Measurements from ENCODE around the gene TSPAN17. TPM values are rescaled to one million over a fixed set of nuclear protein-coding genes. Genes with fewer than 3 reads are reported as not detected.
A peak's percentile ranks its signal among the peaks of the same experiment; 100 is the strongest.

The TSPAN17 gene
- total and polyA plus RNA-seq, 9 of the 15 experiments (the other 6 are each of a cell fraction or from before 2014, with no cell fraction given) = 0.73 to 58.3 (median 34.5) TPM

DNA sequence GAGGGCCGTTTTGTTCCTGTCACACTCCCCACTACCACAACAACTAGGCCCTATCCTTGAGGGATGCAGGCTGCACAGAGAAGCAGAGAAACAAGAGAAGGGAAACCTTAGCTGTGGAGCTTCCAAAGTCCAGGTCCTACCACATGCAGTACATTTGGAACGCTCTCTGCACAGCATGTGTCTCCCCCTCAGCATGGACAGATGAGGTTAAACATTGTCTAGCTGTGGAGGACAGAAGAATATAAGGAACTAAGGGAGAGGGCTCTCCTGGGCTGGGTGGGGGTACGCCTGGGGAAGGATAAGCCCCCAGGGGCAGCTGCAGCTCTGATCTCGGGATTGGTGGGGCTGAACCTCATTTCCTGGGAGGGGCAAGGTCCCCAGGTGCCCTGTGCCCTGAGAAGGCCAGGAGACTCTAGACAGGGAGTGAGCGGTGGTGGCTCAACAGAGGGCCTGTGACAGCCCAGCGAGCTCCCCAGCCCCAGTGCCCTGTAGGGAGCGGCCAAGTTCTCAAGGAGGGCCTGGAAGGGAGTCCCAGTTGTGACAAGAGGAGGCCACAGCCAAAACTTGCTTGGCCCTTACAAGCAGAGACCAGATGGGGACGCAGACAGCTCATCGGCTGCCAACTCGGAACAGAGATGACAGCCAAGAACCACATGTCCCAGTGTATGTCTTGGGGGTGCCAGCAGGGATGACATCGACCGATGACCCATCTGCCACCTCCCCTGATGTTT lies 30.1 kb downstream of the TSPAN17 start:
- BruUV-seq (replicated peaks) = no TSS peak
- POLR2A ChIA-PET = interaction anchor here (0.5 to 1.7 kb wide), 4 partner anchors 17 to 366 kb away, joined by 3 to 6 read pairs (median 3); no protein-coding TSS in a partner anchor
- Histone ChIP-seq H3K9me1 (ENCODE audit: control insufficient read depth, insufficient read depth, low read length) (no peaks in the 10 kb centered on the region), H3K4me2 (ENCODE audit: insufficient read depth, low read length) (no peak overlapping the region), H2AFZ (ENCODE audit: low read depth, low read length) (peak overlapping the region; percentile 84; the same call in 1 of the 2 replicates), H3K79me2 (ENCODE audit: control insufficient read depth, insufficient read depth, low read length) (no peaks in the 10 kb centered on the region), H3K4me3 (no peak overlapping the region), H3K9me3 (replicated peaks; ENCODE audit: control insufficient read depth, insufficient read depth, low read depth, low read length) (no peaks in the 10 kb centered on the region), H3K36me3 (ENCODE audit: control insufficient read depth, insufficient read depth, low read length) (no peaks in the 10 kb centered on the region), H4K20me1 (replicated peaks; ENCODE audit: control insufficient read depth, insufficient read depth, low read length) (no peaks in the 10 kb centered on the region), H3K27me3 (ENCODE audit: control insufficient read depth in 2 of 2, insufficient read depth in 2 of 2, low read length in 2 of 2) (peaks cover 13 to 27% of the 10 kb centered on the region in 2 experiments), H3K4me1 (replicated peaks in 1 of 2; ENCODE audit: control insufficient read depth in 2 of 2, insufficient read depth in 2 of 2, low read length in 2 of 2) (peaks cover 18 to 35% of the 10 kb centered on the region in 2 experiments), H3K9ac (ENCODE audit: insufficient read depth in 1 of 2, low read depth in 2 of 2, low read length in 2 of 2) (0 out of 4 replicates have a peak overlapping the region, but pooled peaks of 1 of the 2 experiments have one; percentile 20), H3K27ac (ENCODE audit: extremely low read depth, low read depth, low read length) (no peak overlapping the region)
- 61% methylated on average over 10 of the region's 12 CpGs for WGBS (ENCODE audit: insufficient coverage, low coverage, missing lambda C conversion rate)
- CTCF ChIA-PET (ENCODE audit: low intra/inter-chr PET ratio) = no interaction called here
- no peak for FAIRE-seq
- in situ Hi-C loops (cut with MboI) (no loop called here), intact Hi-C loops (cut with micrococcal nuclease) (no loop called here)
- DNase-seq (ENCODE audit: extremely low read depth in 1 of 4, low spot score in 3 of 4) = no peak
- no peak for TF ChIP-seq POLR3G (IDR thresholded peaks at IDR 0.05; ENCODE audit: extremely low read depth, insufficient read length, insufficient replicate concordance)
- no peak for TF ChIP-seq CBX3 (IDR thresholded peaks at IDR 0.05; ENCODE audit: borderline replicate concordance in 1 of 2, low read length in 2 of 2)
- no peak for TF ChIP-seq HEY1 (CRISPR knock-in tag; IDR thresholded peaks at IDR 0.05; ENCODE audit: borderline replicate concordance)
- TF ChIP-seq, protein P1, sequence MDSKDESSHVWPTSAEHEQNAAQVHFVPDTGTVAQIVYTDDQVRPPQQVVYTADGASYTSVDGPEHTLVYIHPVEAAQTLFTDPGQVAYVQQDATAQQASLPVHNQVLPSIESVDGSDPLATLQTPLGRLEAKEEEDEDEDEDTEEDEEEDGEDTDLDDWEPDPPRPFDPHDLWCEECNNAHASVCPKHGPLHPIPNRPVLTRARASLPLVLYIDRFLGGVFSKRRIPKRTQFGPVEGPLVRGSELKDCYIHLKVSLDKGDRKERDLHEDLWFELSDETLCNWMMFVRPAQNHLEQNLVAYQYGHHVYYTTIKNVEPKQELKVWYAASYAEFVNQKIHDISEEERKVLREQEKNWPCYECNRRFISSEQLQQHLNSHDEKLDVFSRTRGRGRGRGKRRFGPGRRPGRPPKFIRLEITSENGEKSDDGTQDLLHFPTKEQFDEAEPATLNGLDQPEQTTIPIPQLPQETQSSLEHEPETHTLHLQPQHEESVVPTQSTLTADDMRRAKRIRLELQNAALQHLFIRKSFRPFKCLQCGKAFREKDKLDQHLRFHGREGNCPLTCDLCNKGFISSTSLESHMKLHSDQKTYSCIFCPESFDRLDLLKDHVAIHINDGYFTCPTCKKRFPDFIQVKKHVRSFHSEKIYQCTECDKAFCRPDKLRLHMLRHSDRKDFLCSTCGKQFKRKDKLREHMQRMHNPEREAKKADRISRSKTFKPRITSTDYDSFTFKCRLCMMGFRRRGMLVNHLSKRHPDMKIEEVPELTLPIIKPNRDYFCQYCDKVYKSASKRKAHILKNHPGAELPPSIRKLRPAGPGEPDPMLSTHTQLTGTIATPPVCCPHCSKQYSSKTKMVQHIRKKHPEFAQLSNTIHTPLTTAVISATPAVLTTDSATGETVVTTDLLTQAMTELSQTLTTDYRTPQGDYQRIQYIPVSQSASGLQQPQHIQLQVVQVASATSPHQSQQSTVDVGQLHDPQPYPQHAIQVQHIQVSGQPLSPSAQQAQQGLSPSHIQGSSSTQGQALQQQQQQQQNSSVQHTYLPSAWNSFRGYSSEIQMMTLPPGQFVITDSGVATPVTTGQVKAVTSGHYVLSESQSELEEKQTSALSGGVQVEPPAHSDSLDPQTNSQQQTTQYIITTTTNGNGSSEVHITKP (IDR thresholded peaks at IDR 0.05; ENCODE audit: partially characterized antibody) = peak; percentile 17
- TF ChIP-seq, protein P2, sequence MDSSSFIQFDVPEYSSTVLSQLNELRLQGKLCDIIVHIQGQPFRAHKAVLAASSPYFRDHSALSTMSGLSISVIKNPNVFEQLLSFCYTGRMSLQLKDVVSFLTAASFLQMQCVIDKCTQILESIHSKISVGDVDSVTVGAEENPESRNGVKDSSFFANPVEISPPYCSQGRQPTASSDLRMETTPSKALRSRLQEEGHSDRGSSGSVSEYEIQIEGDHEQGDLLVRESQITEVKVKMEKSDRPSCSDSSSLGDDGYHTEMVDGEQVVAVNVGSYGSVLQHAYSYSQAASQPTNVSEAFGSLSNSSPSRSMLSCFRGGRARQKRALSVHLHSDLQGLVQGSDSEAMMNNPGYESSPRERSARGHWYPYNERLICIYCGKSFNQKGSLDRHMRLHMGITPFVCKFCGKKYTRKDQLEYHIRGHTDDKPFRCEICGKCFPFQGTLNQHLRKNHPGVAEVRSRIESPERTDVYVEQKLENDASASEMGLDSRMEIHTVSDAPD (CRISPR knock-in tag; IDR thresholded peaks at IDR 0.05) = no peak
- no peak for TF ChIP-seq ZNF445 (CRISPR knock-in tag; IDR thresholded peaks at IDR 0.05; ENCODE audit: low read depth)
- ATAC-seq = no peak
